HT1080 (cell line): Measurements from ENCODE around the gene EMC10. TPM values are rescaled to one million over a fixed set of nuclear protein-coding genes. Genes with fewer than 3 reads are reported as not detected.

Experiments used
- total RNA-seq: library from RNA; depleted of rRNA; stranded (reverse); fragments of >200 nt; shearing (Covaris generic); gene quantifications from 2 replicates; pipeline ENCODE4 v1.2.3, GENCODE V29; 2014; rRNA removed

EMC10 gene
- total RNA-seq, 1 experiment from 2014 or later: 102 TPM

Other genes with a start within 250 kb of the EMC10 start
- not detected in 2 replicates for gene KCNC3, start 147.1 kb upstream of the EMC10 start, total RNA-seq
- not detected in 2 replicates for gene NAPSA, start 110.9 kb upstream of the EMC10 start, total RNA-seq
- gene NR1H2, start 100.0 kb upstream of the EMC10 start, total RNA-seq: 96.1 and 98.3 TPM in 2 replicates
- gene POLD1, start 92.2 kb upstream of the EMC10 start, total RNA-seq: 173 and 185 TPM in 2 replicates
- gene SPIB, start 57.6 kb upstream of the EMC10 start, total RNA-seq: 0.43 TPM in 1 of 2 replicates, not detected in the other
- 0.07 TPM in 1 of 2 replicates, not detected in the other for gene MYBPC2, start 43.6 kb upstream of the EMC10 start, total RNA-seq
- gene GARIN5A, start 341 bp downstream of the EMC10 start, total RNA-seq: 0.17 and 0.37 TPM in 2 replicates
- gene JOSD2, start 34.7 kb downstream of the EMC10 start, total RNA-seq: 41.2 and 47.4 TPM in 2 replicates
- gene ASPDH, start 37.4 kb downstream of the EMC10 start, total RNA-seq: 0.31 TPM in 1 of 2 replicates, not detected in the other
- 0.03 and 0.08 TPM in 2 replicates for gene LRRC4B, start 91.9 kb downstream of the EMC10 start, total RNA-seq
- gene SYT3, start 163.4 kb downstream of the EMC10 start, total RNA-seq: 0.13 TPM in 1 of 2 replicates, not detected in the other
- 1.1 and 3.2 TPM in 2 replicates for gene C19orf81, start 172.9 kb downstream of the EMC10 start, total RNA-seq
- 9.3 and 10.5 TPM in 2 replicates for gene SHANK1, start 243.3 kb downstream of the EMC10 start, total RNA-seq
- gene CLEC11A, start 246.9 kb downstream of the EMC10 start, total RNA-seq: 163 and 168 TPM in 2 replicates